Fibroblast of villous mesenchyme (primary cell): ENCODE measurements around the gene ENAH. TPM values are rescaled to one million over a fixed set of nuclear protein-coding genes. Genes with fewer than 3 reads are reported as not detected.

Experiments used
- DNase-seq: peaks from one replicate; pipeline ENCODE4 v3.0.0-alpha.2; 2010; ENCODE audit warnings: low read depth
- H3K4me3 ChIP-seq: 2 replicates; pipeline ENCODE4 v1.5.1; 2011; ENCODE audit warnings: low read depth, mild to moderate bottlenecking, low read length
- total RNA-seq: library from RNA; depleted of rRNA; stranded (reverse); fragments of >200 nt; gene quantifications from 2 replicates; pipeline ENCODE4 v1.2.3, GENCODE V29; 2012
- TF ChIP-seq, protein P1 (sequence below): IDR thresholded peaks from 2 replicates; pipeline ENCODE4 v1.5.1; 2012; ENCODE audit warnings: low read depth, mild to moderate bottlenecking, low read length; ENCODE audit not compliant: insufficient read depth

The ENAH gene
- total RNA-seq, 1 donor: 135 TPM

DNA sequence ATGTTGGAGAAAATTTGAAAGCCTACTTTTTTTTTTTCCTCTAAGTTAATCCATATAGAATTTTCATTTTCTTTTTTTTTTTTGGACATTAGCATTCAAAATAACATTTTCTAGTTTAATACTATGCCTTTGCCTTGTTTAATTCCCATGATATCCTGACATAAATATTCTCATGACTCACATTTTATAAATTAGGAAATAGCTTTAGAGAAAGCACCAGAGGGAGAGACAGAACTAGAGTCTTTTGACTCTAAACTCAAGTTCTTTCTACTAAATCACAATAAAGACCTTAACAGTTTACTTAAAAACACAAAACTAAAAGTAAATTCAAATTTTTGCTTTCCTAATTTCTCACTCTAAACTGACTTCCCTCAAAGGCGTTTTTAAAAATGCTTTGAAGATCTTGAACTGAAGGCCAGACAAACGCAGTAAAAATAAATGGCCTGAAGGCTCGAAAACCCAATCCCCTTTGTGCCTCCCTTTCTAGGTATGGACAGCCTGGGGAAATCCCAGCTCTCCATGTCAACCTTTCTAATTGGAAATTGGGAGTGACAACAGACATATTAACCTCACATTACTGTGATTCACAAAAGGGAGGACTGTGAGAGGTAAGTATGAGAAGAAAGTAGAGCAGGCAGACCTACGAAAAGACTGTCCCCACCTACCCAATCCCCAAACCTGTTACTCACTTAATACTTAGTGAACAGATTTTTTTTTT, 104.6 kb downstream of the ENAH start:
- no peak for DNase-seq
- H3K4me3 ChIP-seq: no peak overlapping the region
- TF ChIP-seq, protein P1, sequence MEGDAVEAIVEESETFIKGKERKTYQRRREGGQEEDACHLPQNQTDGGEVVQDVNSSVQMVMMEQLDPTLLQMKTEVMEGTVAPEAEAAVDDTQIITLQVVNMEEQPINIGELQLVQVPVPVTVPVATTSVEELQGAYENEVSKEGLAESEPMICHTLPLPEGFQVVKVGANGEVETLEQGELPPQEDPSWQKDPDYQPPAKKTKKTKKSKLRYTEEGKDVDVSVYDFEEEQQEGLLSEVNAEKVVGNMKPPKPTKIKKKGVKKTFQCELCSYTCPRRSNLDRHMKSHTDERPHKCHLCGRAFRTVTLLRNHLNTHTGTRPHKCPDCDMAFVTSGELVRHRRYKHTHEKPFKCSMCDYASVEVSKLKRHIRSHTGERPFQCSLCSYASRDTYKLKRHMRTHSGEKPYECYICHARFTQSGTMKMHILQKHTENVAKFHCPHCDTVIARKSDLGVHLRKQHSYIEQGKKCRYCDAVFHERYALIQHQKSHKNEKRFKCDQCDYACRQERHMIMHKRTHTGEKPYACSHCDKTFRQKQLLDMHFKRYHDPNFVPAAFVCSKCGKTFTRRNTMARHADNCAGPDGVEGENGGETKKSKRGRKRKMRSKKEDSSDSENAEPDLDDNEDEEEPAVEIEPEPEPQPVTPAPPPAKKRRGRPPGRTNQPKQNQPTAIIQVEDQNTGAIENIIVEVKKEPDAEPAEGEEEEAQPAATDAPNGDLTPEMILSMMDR: no peak

DNA sequence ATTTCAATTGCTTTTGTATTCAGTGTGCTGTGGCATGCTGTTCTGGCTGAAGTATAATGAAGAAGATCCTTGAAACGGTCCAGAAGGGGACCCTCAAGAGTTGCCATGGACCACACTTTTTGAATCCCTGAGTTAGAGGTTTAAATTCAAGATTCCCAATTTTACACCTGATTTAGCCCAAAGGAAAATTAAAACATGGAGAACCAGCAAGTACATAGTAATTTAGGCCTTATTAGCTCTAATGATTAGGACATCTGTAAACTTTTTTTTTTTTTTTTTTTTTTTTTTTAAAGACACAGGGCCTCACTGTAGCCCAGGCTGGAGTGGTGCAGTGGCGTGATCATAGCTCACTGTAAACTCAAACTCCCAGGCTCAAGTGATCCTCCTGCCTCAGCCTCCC, 107.3 kb downstream of the ENAH start:
- TF ChIP-seq, protein P1: no peak
- no peak overlapping the region for H3K4me3 ChIP-seq
- no peak for DNase-seq

DNA sequence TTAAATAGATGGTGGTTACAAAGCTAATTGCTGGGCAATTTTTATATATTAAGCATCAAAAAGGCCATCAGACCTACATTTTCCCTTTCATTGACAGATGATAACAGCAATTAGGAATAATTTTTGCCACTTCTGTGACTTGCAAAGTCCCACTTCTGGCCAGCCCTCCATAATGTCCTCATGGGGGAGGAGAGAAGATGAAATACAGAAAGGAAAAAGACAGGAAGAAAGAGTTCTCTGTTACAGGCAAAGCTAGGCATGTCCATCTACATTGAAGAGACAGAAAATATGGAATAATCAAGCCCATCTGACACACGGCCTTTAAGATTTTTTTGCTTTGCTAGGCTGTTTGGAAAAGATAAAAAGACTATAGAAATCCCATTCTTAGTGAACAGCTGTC, 108.0 kb downstream of the ENAH start:
- TF ChIP-seq, protein P1: no peak
- H3K4me3 ChIP-seq: no peak overlapping the region
- no peak for DNase-seq

DNA sequence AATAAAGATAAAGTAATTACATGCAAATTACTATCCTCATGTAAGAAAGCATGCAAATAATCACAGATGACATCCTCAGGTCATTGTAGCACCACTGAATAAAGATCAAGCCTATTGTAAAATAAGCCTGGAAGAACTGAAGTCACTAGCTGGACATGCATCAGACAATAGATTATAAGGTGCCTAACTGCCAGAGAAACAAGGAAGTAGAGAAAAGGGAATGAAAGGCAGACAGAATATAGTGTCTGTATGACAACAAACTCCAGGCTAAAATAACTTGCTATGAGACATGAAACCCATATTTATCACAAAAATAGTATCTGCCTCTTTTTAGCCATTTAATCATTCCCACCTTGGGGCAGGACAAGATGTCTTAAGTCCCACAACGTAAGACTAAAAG, 108.7 kb downstream of the ENAH start:
- DNase-seq: no peak
- H3K4me3 ChIP-seq: no peak overlapping the region
- TF ChIP-seq, protein P1: no peak

DNA sequence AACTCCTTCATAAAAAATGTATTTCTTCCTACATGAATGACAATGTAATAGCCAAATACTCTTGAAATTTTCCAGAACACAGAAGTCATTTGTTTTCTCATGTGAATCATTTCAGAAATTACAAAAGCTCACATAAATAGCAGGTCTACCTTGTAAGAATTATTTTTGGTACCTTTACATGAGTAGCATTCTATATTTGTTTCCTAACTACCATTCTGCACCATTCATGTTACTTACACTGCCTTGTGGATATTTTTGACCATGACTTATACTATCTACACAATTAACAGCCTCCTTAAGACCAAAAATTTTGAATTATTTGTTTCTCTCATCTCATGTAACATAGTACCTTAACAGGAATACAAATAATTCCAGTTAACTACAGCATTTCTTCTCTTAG, 109.6 kb downstream of the ENAH start:
- TF ChIP-seq, protein P1: no peak
- no peak for DNase-seq
- H3K4me3 ChIP-seq: no peak overlapping the region

DNA sequence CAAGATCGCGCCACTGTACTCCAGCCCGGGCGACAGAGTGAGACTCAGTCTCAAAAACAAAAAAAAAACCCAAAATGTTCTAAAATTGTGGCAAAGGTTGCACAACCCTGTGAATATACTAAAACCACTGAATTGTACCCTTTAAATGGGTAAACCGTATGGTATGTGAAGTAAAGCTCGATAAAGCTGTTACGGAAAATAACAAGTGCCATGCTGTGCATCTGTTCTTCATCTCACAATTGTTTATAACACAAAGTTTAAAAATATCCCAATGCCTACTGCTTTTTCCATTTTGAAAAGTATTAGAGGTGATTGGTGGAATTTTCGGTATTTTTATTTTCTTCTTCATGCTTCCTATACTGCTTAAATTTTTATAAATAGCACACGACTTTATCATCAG, 111.5 kb downstream of the ENAH start:
- no peak overlapping the region for H3K4me3 ChIP-seq
- TF ChIP-seq, protein P1: no peak
- peak; percentile 39 for DNase-seq

DNA sequence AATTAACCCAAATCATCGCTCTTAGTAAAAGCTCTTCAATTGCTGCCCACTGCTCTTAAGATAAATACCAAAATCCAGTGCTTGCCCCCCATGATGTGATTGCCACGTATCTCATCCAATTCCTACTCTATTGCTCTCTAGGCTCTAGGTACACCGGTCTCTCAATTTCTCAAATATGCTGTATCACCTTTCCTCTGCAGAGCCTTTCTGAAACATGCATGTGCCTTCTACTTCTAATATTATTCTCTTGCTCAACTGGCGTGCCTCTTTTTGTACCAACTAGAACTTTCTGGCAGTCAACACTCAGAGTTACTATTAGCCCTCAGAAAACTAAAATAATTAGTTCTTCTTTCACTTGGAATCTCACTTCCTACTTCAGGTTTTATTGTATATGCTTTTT, 113.3 kb downstream of the ENAH start:
- DNase-seq: no peak
- no peak overlapping the region for H3K4me3 ChIP-seq
- TF ChIP-seq, protein P1: no peak
